ENCODE measurements around the gene ZNF333. TPM values are rescaled to one million over a fixed set of nuclear protein-coding genes. Genes with fewer than 3 reads are reported as not detected.
A peak's percentile ranks its signal among the peaks of the same experiment; 100 is the strongest.
"Not testable (repeated sequence)": the region's sequence is repeated elsewhere in the genome, so short reads cannot be mapped to it uniquely, and the experiment has no call there.

ZNF333 gene
- polyA plus RNA-seq, 3 donors = 7.6 to 43.0 (median 9.3) TPM

DNA sequence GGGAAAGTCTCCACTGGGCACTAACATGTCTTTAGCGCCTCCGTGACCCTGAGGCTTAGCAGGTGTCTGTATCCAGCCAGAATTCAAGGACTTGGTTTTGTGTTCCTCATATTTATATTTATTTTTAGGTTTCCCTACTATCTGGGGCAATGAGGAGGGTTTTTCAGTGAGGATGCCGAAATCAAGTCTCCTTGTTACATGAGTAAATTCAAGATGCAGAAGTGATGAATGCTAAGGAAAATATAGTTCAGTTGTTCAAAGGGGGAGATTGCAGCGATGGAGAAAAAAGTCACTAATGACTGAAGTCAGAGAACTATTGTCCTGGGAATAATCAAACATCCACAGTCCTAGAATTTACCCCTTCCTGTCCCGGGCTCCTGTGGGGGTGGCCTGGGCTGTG is 89.3 kb downstream of the ZNF333 start:
- no peak overlapping the region for H2AFZ ChIP-seq (ENCODE audit: insufficient read depth, low read depth, low read length, poor library complexity, severe bottlenecking)
- H3K4me3 ChIP-seq (replicated peaks in 1 of 3; ENCODE audit: low read depth in 2 of 3, low read length in 3 of 3) = no peak overlapping the region
- H3K4me1 Mint-ChIP-seq = peaks cover 53% of the 10 kb centered on the region

DNA sequence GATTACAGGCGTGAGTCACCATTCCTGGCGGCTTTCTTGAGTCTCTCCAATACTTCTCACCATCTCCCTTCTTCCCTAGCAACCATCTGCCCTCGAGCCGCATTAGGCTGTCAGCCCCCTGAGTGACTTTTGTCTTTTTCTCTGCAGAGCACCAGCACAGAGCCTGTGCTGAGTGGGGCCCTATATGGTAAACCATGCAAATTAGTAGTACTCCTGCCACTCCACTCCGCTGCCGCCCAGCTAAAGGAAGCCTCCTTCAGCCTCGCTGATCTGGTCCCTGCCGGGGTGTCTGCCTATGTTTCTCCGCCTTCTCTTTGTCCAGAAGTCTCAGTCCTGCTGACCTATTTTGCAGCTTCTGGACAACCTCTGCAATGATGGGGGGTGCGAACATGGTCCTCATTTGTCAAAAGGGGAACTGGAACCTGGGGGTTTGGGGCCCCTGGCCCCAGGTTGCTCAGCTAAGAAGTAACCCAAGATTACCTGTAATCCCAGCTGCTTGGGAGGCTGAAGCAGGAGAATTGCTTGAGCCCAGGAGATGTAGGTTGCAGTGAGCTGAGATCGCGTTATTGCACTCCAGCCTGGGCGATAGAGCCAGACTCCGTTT is 90.9 kb downstream of the ZNF333 start:
- peak overlapping the region in 1 of 7 donors; percentile 57 for H3K27ac Mint-ChIP-seq
- H3K27ac ChIP-seq (ENCODE audit: low read depth in 1 of 2, low read length in 2 of 2); H3K9ac ChIP-seq (ENCODE audit: insufficient read depth, low read length, poor library complexity, severe bottlenecking); H3K9me3 ChIP-seq (replicated peaks in 1 of 2; ENCODE audit: control insufficient read depth in 1 of 2, insufficient read depth in 1 of 2, low read length in 2 of 2); H3K4me3 Mint-ChIP-seq; DNase-seq; H3K36me3 Mint-ChIP-seq; H3K27me3 Mint-ChIP-seq (ENCODE audit: low read depth in 3 of 3); H2AFZ ChIP-seq (ENCODE audit: insufficient read depth, low read depth, low read length, poor library complexity, severe bottlenecking); H3K4me2 ChIP-seq (replicated peaks; ENCODE audit: extremely low read depth, low read length, poor library complexity, severe bottlenecking); H3K79me2 ChIP-seq (ENCODE audit: insufficient read depth, low read length); H3K36me3 ChIP-seq (replicated peaks in 1 of 2; ENCODE audit: control insufficient read depth in 1 of 2, insufficient read depth in 2 of 2, low read length in 2 of 2); H3K9me3 Mint-ChIP-seq; H3K4me3 ChIP-seq (replicated peaks in 1 of 3; ENCODE audit: low read depth in 2 of 3, low read length in 3 of 3); H4K20me1 ChIP-seq (ENCODE audit: insufficient read depth, low read length); H3K27me3 ChIP-seq (ENCODE audit: control insufficient read depth in 2 of 2, insufficient read depth in 2 of 2, low read length in 2 of 2): not testable (repeated sequence)
- intact Hi-C loops (cut with micrococcal nuclease) = loop anchor here in 1 of 2 donors (10.0 kb wide), 2 partner anchors 106 to 406 kb away; partner anchors contain the start of gene ADGRE3
- H3K4me1 Mint-ChIP-seq = peaks cover 57% of the 10 kb centered on the region
- 59% methylated on average over 5 of the region's 14 CpGs for WGBS (ENCODE audit: insufficient coverage)
- peaks cover 51 to 60% of the 10 kb centered on the region in 2 donors for H3K4me1 ChIP-seq (ENCODE audit: control insufficient read depth in 1 of 2, insufficient read depth in 2 of 2, low read length in 2 of 2)

More for the DNA sequence above, 89.3 kb downstream of the ZNF333 start:
- H3K27ac Mint-ChIP-seq = peak overlapping the region in 5 of 7 donors; percentile 5 to 54 (median 10)
- peaks cover 21% of the 10 kb centered on the region for H3K79me2 ChIP-seq (ENCODE audit: insufficient read depth, low read length)
- H3K36me3 Mint-ChIP-seq = peaks cover 2 to 8% of the 10 kb centered on the region in 2 donors
- H3K9me3 Mint-ChIP-seq = peaks cover 0 to 3% (median 0%) of the 10 kb centered on the region in 7 donors
- no peak overlapping the region for H3K4me2 ChIP-seq (replicated peaks; ENCODE audit: extremely low read depth, low read length, poor library complexity, severe bottlenecking)
- H3K4me3 Mint-ChIP-seq = no peak overlapping the region
- no peak overlapping the region for H3K27ac ChIP-seq (ENCODE audit: low read depth in 1 of 2, low read length in 2 of 2)
- peaks cover 4 to 11% (median 6%) of the 10 kb centered on the region in 3 donors for H3K27me3 Mint-ChIP-seq (ENCODE audit: low read depth in 3 of 3)
- no peaks in the 10 kb centered on the region for H3K9me3 ChIP-seq (replicated peaks in 1 of 2; ENCODE audit: control insufficient read depth in 1 of 2, insufficient read depth in 1 of 2, low read length in 2 of 2)
- H3K9ac ChIP-seq (ENCODE audit: insufficient read depth, low read length, poor library complexity, severe bottlenecking) = no peak overlapping the region
- intact Hi-C loops (cut with micrococcal nuclease) = loop anchor here in 1 of 2 donors (10.0 kb wide), 1 partner anchor 204 kb away; the partner anchor contains the start of gene NDUFB7
- no peaks in the 10 kb centered on the region for H3K27me3 ChIP-seq (ENCODE audit: control insufficient read depth in 2 of 2, insufficient read depth in 2 of 2, low read length in 2 of 2)
- WGBS (ENCODE audit: insufficient coverage) = 54% methylated on average over 3 of the region's 5 CpGs
- peaks cover 2 to 4% of the 10 kb centered on the region in 2 donors for H3K36me3 ChIP-seq (replicated peaks in 1 of 2; ENCODE audit: control insufficient read depth in 1 of 2, insufficient read depth in 2 of 2, low read length in 2 of 2)
- no peak for DNase-seq
- peaks cover 24% of the 10 kb centered on the region for H4K20me1 ChIP-seq (ENCODE audit: insufficient read depth, low read length)
- TF ChIP-seq CTCF (IDR thresholded peaks at IDR 0.05) = no peak
- H3K4me1 ChIP-seq (ENCODE audit: control insufficient read depth in 1 of 2, insufficient read depth in 2 of 2, low read length in 2 of 2) = peaks cover 52 to 57% of the 10 kb centered on the region in 2 donors

GRCh38 chr19:14781713-14782536 is 92.1 kb downstream of the ZNF333 start:
- intact Hi-C loops (cut with micrococcal nuclease) = loop anchor here in 1 of 2 donors (10.0 kb wide), 2 partner anchors 107 to 407 kb away; partner anchors contain the start of gene ADGRE3
- not testable (repeated sequence) for H3K9me3 Mint-ChIP-seq; H3K36me3 Mint-ChIP-seq; H3K4me2 ChIP-seq (replicated peaks; ENCODE audit: extremely low read depth, low read length, poor library complexity, severe bottlenecking); DNase-seq; H3K36me3 ChIP-seq (replicated peaks in 1 of 2; ENCODE audit: control insufficient read depth in 1 of 2, insufficient read depth in 2 of 2, low read length in 2 of 2); H4K20me1 ChIP-seq (ENCODE audit: insufficient read depth, low read length); H3K4me3 Mint-ChIP-seq; H3K9me3 ChIP-seq (replicated peaks in 1 of 2; ENCODE audit: control insufficient read depth in 1 of 2, insufficient read depth in 1 of 2, low read length in 2 of 2); H3K9ac ChIP-seq (ENCODE audit: insufficient read depth, low read length, poor library complexity, severe bottlenecking); H3K79me2 ChIP-seq (ENCODE audit: insufficient read depth, low read length); H3K27me3 ChIP-seq (ENCODE audit: control insufficient read depth in 2 of 2, insufficient read depth in 2 of 2, low read length in 2 of 2); H3K4me3 ChIP-seq (replicated peaks in 1 of 3; ENCODE audit: low read depth in 2 of 3, low read length in 3 of 3); H3K27me3 Mint-ChIP-seq (ENCODE audit: low read depth in 3 of 3); H2AFZ ChIP-seq (ENCODE audit: insufficient read depth, low read depth, low read length, poor library complexity, severe bottlenecking)
- whole genome bisulfite sequencing (ENCODE audit: insufficient coverage) = 100% methylated on average over 7 of the region's 17 CpGs
- Histone ChIP-seq H3K27ac (ENCODE audit: low read depth in 1 of 2, low read length in 2 of 2) (peak overlapping the region in 1 of 2 donors; percentile 20), H3K4me1 (ENCODE audit: control insufficient read depth in 1 of 2, insufficient read depth in 2 of 2, low read length in 2 of 2) (peaks cover 61 to 69% of the 10 kb centered on the region in 2 donors)
- peaks cover 61% of the 10 kb centered on the region for H3K4me1 Mint-ChIP-seq
- H3K27ac Mint-ChIP-seq = peak overlapping the region in 4 of 7 donors; percentile 50 to 100 (median 88)
